ENCODE measurements around the gene GDF2. TPM values are rescaled to one million over a fixed set of nuclear protein-coding genes. Genes with fewer than 3 reads are reported as not detected.

GDF2 gene
- total and polyA plus RNA-seq, 5 donors from 2014 or later: not detected

- Mint-ChIP-seq H3K9me3 (no peaks in the 10 kb centered on the region), H3K4me3 (no peak within 1 kb of the TSS), H3K27ac (no peak within 1 kb of the TSS), H3K4me1 (no peaks in the 10 kb centered on the region), H3K36me3 (no peaks in the 10 kb centered on the region), H3K27me3 (peaks cover 6% of the 10 kb centered on the region)
- Histone ChIP-seq H3K27ac (ENCODE audit: insufficient read depth, low read length, poor library complexity, severe bottlenecking) (no peak within 1 kb of the TSS), H3K9me3 (ENCODE audit: control insufficient read depth in 2 of 2, low read length in 2 of 2) (no peaks in the 10 kb centered on the region), H3K36me3 (ENCODE audit: control insufficient read depth, insufficient read depth, low read length) (no peaks in the 10 kb centered on the region), H3K4me3 (ENCODE audit: low read depth, low read length) (no peak within 1 kb of the TSS), H3K4me1 (ENCODE audit: control insufficient read depth, insufficient read depth, low read length, poor library complexity, severe bottlenecking) (no peaks in the 10 kb centered on the region), H3K27me3 (ENCODE audit: control insufficient read depth, insufficient read depth, low read length) (no peaks in the 10 kb centered on the region)
- DNase-seq: no peak
- ATAC-seq (ENCODE audit: low read depth in 2 of 2): no peak
Measured at GRCh38 chr10:47348138-47348651, 25.9 kb downstream of the GDF2 start, which contains the start of gene RBP3. TSS of gene RBP3 (plus strand) at chr10:47348363. CDS start at chr10:47348485, 122 bp downstream.

- H3K9me3 ChIP-seq (ENCODE audit: control insufficient read depth in 2 of 2, low read length in 2 of 2): no peaks in the 10 kb centered on the region
- no peaks in the 10 kb centered on the region for H3K4me1 Mint-ChIP-seq
- H3K36me3 ChIP-seq (ENCODE audit: control insufficient read depth, insufficient read depth, low read length): no peaks in the 10 kb centered on the region
- H3K4me1 ChIP-seq (ENCODE audit: control insufficient read depth, insufficient read depth, low read length, poor library complexity, severe bottlenecking): no peaks in the 10 kb centered on the region
- H3K27me3 Mint-ChIP-seq: peaks cover 6% of the 10 kb centered on the region
- ATAC-seq (ENCODE audit: low read depth in 2 of 2) (no peak), DNase-seq (no peak)
- H3K36me3 Mint-ChIP-seq: no peaks in the 10 kb centered on the region
- H3K27me3 ChIP-seq (ENCODE audit: control insufficient read depth, insufficient read depth, low read length): no peaks in the 10 kb centered on the region
- H3K27ac Mint-ChIP-seq: no peak overlapping the region
- H3K9me3 Mint-ChIP-seq: no peaks in the 10 kb centered on the region
- no peak overlapping the region for H3K4me3 Mint-ChIP-seq
- H3K4me3 ChIP-seq (ENCODE audit: low read depth, low read length): no peak overlapping the region
- no peak overlapping the region for H3K27ac ChIP-seq (ENCODE audit: insufficient read depth, low read length, poor library complexity, severe bottlenecking)
Measured at GRCh38 chr10:47348661-47349470, 26.6 kb downstream of the GDF2 start.

GRCh38 chr10:47349516-47349915, 27.3 kb downstream of the GDF2 start:
- H3K27ac ChIP-seq (ENCODE audit: insufficient read depth, low read length, poor library complexity, severe bottlenecking): no peak overlapping the region

GRCh38 chr10:47349941-47350371, 27.7 kb downstream of the GDF2 start:
- H3K9me3 Mint-ChIP-seq: no peaks in the 10 kb centered on the region
- H3K4me3 Mint-ChIP-seq: no peak overlapping the region
- H3K27me3 Mint-ChIP-seq: peaks cover 6% of the 10 kb centered on the region
- H3K4me3 ChIP-seq (ENCODE audit: low read depth, low read length): no peak overlapping the region
- H3K27ac ChIP-seq (ENCODE audit: insufficient read depth, low read length, poor library complexity, severe bottlenecking): no peak overlapping the region
- H3K4me1 Mint-ChIP-seq: no peaks in the 10 kb centered on the region
- no peaks in the 10 kb centered on the region for H3K9me3 ChIP-seq (ENCODE audit: control insufficient read depth in 2 of 2, low read length in 2 of 2)
- no peak for DNase-seq
- no peaks in the 10 kb centered on the region for H3K36me3 Mint-ChIP-seq
- no peak overlapping the region for H3K27ac Mint-ChIP-seq
- no peaks in the 10 kb centered on the region for H3K27me3 ChIP-seq (ENCODE audit: control insufficient read depth, insufficient read depth, low read length)
- no peaks in the 10 kb centered on the region for H3K4me1 ChIP-seq (ENCODE audit: control insufficient read depth, insufficient read depth, low read length, poor library complexity, severe bottlenecking)
- no peaks in the 10 kb centered on the region for H3K36me3 ChIP-seq (ENCODE audit: control insufficient read depth, insufficient read depth, low read length)
- ATAC-seq (ENCODE audit: low read depth in 2 of 2): no peak

More at GRCh38 chr10:47349516-47349915, 27.3 kb downstream of the GDF2 start:
- H3K36me3 ChIP-seq (ENCODE audit: control insufficient read depth, insufficient read depth, low read length): no peaks in the 10 kb centered on the region
- Mint-ChIP-seq H3K4me3 (no peak overlapping the region), H3K36me3 (no peaks in the 10 kb centered on the region), H3K4me1 (no peaks in the 10 kb centered on the region), H3K27ac (no peak overlapping the region), H3K27me3 (peaks cover 6% of the 10 kb centered on the region), H3K9me3 (no peaks in the 10 kb centered on the region)
- H3K9me3 ChIP-seq (ENCODE audit: control insufficient read depth in 2 of 2, low read length in 2 of 2): no peaks in the 10 kb centered on the region
- H3K27me3 ChIP-seq (ENCODE audit: control insufficient read depth, insufficient read depth, low read length): no peaks in the 10 kb centered on the region
- no peak for ATAC-seq (ENCODE audit: low read depth in 2 of 2)
- H3K4me1 ChIP-seq (ENCODE audit: control insufficient read depth, insufficient read depth, low read length, poor library complexity, severe bottlenecking): no peaks in the 10 kb centered on the region
- DNase-seq: no peak
- H3K4me3 ChIP-seq (ENCODE audit: low read depth, low read length): no peak overlapping the region

- no peaks in the 10 kb centered on the region for H3K9me3 Mint-ChIP-seq
- Histone ChIP-seq H3K27ac (ENCODE audit: insufficient read depth, low read length, poor library complexity, severe bottlenecking) (no peak overlapping the region), H3K4me1 (ENCODE audit: control insufficient read depth, insufficient read depth, low read length, poor library complexity, severe bottlenecking) (no peaks in the 10 kb centered on the region), H3K4me3 (ENCODE audit: low read depth, low read length) (no peak overlapping the region), H3K9me3 (ENCODE audit: control insufficient read depth in 2 of 2, low read length in 2 of 2) (no peaks in the 10 kb centered on the region), H3K36me3 (ENCODE audit: control insufficient read depth, insufficient read depth, low read length) (no peaks in the 10 kb centered on the region), H3K27me3 (ENCODE audit: control insufficient read depth, insufficient read depth, low read length) (no peaks in the 10 kb centered on the region)
- no peaks in the 10 kb centered on the region for H3K4me1 Mint-ChIP-seq
- ATAC-seq (ENCODE audit: low read depth in 2 of 2) (no peak), DNase-seq (no peak)
- H3K4me3 Mint-ChIP-seq: no peak overlapping the region
- no peaks in the 10 kb centered on the region for H3K36me3 Mint-ChIP-seq
- peaks cover 6% of the 10 kb centered on the region for H3K27me3 Mint-ChIP-seq
- H3K27ac Mint-ChIP-seq: no peak overlapping the region
Measured at GRCh38 chr10:47350671-47351640, 28.7 kb downstream of the GDF2 start.

GRCh38 chr10:47351899-47352815, 29.9 kb downstream of the GDF2 start:
- Mint-ChIP-seq H3K4me1 (no peaks in the 10 kb centered on the region), H3K4me3 (no peak overlapping the region), H3K27me3 (peaks cover 6% of the 10 kb centered on the region), H3K36me3 (no peaks in the 10 kb centered on the region), H3K9me3 (no peaks in the 10 kb centered on the region), H3K27ac (no peak overlapping the region)
- DNase-seq (no peak), ATAC-seq (ENCODE audit: low read depth in 2 of 2) (no peak)
- H3K4me3 ChIP-seq (ENCODE audit: low read depth, low read length): no peak overlapping the region
- H3K36me3 ChIP-seq (ENCODE audit: control insufficient read depth, insufficient read depth, low read length): no peaks in the 10 kb centered on the region
- no peaks in the 10 kb centered on the region for H3K4me1 ChIP-seq (ENCODE audit: control insufficient read depth, insufficient read depth, low read length, poor library complexity, severe bottlenecking)
- H3K27me3 ChIP-seq (ENCODE audit: control insufficient read depth, insufficient read depth, low read length): no peaks in the 10 kb centered on the region
- no peaks in the 10 kb centered on the region for H3K9me3 ChIP-seq (ENCODE audit: control insufficient read depth in 2 of 2, low read length in 2 of 2)
- no peak overlapping the region for H3K27ac ChIP-seq (ENCODE audit: insufficient read depth, low read length, poor library complexity, severe bottlenecking)

GRCh38 chr10:47353351-47353750, 31.1 kb downstream of the GDF2 start:
- Histone ChIP-seq H3K27me3 (ENCODE audit: control insufficient read depth, insufficient read depth, low read length) (no peaks in the 10 kb centered on the region), H3K4me3 (ENCODE audit: low read depth, low read length) (no peak overlapping the region), H3K9me3 (ENCODE audit: control insufficient read depth in 2 of 2, low read length in 2 of 2) (no peaks in the 10 kb centered on the region), H3K36me3 (ENCODE audit: control insufficient read depth, insufficient read depth, low read length) (no peaks in the 10 kb centered on the region), H3K4me1 (ENCODE audit: control insufficient read depth, insufficient read depth, low read length, poor library complexity, severe bottlenecking) (no peaks in the 10 kb centered on the region), H3K27ac (ENCODE audit: insufficient read depth, low read length, poor library complexity, severe bottlenecking) (no peak overlapping the region)
- no peak for DNase-seq
- Mint-ChIP-seq H3K9me3 (no peaks in the 10 kb centered on the region), H3K36me3 (no peaks in the 10 kb centered on the region), H3K4me3 (no peak overlapping the region), H3K4me1 (no peaks in the 10 kb centered on the region), H3K27ac (no peak overlapping the region), H3K27me3 (no peaks in the 10 kb centered on the region)
- ATAC-seq (ENCODE audit: low read depth in 2 of 2): no peak
